ENCODE data around the gene GABRR1. TPM values are rescaled to one million over a fixed set of nuclear protein-coding genes. Genes with fewer than 3 reads are reported as not detected.
"Not testable (repeated sequence)": the region's sequence is repeated elsewhere in the genome, so short reads cannot be mapped to it uniquely, and the experiment has no call there.

GABRR1 gene
- polyA plus RNA-seq (ENCODE audit: insufficient read length in 12 of 12) = 1 to 10 TPM in 6 of 12 donors, under 1 TPM in 4, not detected in 2; 0.44 to 1.6 (median 1.1) TPM
- long read RNA-seq, donor 1 = 0 reads
- long read RNA-seq, donor 2 = 0 reads
- long read RNA-seq, donor 3 = 0 reads
- long read RNA-seq, donor 4 = 0 reads
- long read RNA-seq, donor 5 = 0 reads
- long read RNA-seq, donor 6 = 0 reads
- long read RNA-seq, donor 7 = 0 reads
- long read RNA-seq, donor 8 = 0 reads
- long read RNA-seq, donor 9 = 0 reads
- long read RNA-seq, donor 10 = 0 reads
- long read RNA-seq, donor 11 = 0 reads

- no peak for DNase-seq
Measured at GRCh38 chr6:89217299-89217910, at the start of gene GABRR1. TSS of gene GABRR1 (minus strand) at chr6:89217358. CDS start at chr6:89217322, 36 bp downstream.

- DNase-seq = no peak
Measured at GRCh38 chr6:89264296-89264695, 47.1 kb upstream of the GABRR1 start.

GRCh38 chr6:89260832-89261231 is 43.7 kb upstream of the GABRR1 start:
- no peak for DNase-seq

- DNase-seq = no peak
Measured at GRCh38 chr6:89260310-89260709, 43.2 kb upstream of the GABRR1 start.

GRCh38 chr6:89258912-89259311 is 41.8 kb upstream of the GABRR1 start:
- DNase-seq = no peak

DNA sequence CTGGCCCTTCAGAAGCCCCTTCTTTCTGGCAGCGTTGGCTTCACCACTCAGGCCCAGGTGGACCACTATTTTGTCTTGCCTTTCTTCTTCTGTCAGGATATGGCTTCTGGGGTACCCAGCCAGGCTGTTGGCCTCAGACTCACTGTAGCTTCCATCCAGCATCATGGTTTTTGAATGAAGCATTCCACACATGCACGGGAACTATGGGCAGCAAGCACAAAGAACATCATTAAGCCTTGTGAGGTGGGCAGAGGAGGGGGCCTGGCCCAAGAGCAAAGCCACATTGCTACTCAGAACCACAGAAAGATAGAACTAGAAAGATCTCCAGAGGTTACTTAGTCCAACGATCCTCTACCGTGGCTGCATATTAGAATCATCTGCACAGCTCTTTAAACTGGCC is 40.6 kb upstream of the GABRR1 start:
- no peak for DNase-seq

DNA sequence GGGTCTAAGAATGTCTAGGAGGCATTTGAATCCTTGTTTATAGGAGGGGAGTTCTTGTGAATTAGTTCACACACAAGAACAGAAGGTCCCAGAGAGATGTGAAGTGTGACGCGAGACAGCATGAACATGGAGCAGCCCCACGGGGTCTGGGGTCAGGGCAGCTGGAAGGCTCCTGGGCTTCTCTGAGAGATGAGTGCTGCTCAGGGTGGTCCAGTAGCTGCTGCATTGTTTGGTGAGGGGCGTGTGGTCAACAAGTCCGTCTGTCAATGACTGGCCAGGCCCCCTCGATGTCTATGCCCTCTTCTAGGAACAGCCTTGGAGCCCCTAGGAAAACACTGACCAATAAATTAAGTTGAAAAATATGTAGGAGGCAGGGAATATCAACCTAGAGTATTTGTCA is 40.2 kb upstream of the GABRR1 start:
- no peak for DNase-seq

- DNase-seq = no peak
Measured at GRCh38 chr6:89255417-89255816, 38.3 kb upstream of the GABRR1 start.

DNA sequence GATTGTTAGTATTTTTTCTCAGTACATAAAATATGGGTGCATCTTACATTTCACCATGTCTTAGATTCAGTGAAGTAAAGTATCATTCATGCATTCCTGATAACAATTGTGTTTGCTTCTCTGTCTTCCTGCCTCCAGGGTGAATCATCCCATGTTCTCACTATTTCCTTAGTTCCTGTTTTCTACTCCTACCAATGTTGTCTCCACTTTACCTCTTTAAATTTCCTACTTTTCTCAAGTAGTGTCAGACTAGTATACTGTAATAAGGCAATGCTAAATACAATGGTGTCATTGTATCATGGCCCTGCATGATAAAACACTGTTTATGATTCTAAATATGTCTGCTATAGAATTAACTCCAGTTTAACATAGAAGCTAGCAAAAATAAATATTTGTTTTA is 37.4 kb upstream of the GABRR1 start:
- DNase-seq = no peak

DNA sequence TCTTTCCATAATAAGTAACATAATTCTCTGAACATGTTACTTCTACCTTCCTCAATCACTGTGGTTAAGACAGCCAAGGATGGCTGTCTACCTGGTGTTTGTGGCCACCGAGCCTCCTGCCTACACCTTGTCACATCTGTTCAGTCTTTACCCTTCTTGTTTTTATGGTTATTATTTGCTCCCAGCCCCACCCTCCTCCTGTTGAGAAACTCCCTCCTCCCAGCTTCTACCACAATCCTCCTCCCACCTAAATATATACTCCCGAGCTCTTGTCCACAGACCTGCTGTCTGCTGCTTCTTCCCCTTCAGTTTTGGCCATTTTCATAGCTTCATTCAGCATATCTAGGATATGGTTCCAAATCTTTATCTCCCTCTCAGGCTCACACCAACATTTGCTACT is 35.7 kb upstream of the GABRR1 start:
- DNase-seq = no peak

- no peak for DNase-seq
Measured at GRCh38 chr6:89251976-89252375, 34.8 kb upstream of the GABRR1 start.

GRCh38 chr6:89251170-89251569 is 34.0 kb upstream of the GABRR1 start:
- DNase-seq = no peak

- DNase-seq = no peak
Measured at GRCh38 chr6:89250239-89250638, 33.1 kb upstream of the GABRR1 start.

GRCh38 chr6:89244241-89244985 is 27.3 kb upstream of the GABRR1 start:
- DNase-seq = no peak

GRCh38 chr6:89243331-89243629 is 26.1 kb upstream of the GABRR1 start:
- DNase-seq = no peak

GRCh38 chr6:89242574-89243330 is 25.6 kb upstream of the GABRR1 start:
- peak; percentile 61 for DNase-seq

GRCh38 chr6:89239338-89239737 is 22.2 kb upstream of the GABRR1 start:
- no peak for DNase-seq

GRCh38 chr6:89237158-89237557 is 20.0 kb upstream of the GABRR1 start:
- no peak for DNase-seq

DNA sequence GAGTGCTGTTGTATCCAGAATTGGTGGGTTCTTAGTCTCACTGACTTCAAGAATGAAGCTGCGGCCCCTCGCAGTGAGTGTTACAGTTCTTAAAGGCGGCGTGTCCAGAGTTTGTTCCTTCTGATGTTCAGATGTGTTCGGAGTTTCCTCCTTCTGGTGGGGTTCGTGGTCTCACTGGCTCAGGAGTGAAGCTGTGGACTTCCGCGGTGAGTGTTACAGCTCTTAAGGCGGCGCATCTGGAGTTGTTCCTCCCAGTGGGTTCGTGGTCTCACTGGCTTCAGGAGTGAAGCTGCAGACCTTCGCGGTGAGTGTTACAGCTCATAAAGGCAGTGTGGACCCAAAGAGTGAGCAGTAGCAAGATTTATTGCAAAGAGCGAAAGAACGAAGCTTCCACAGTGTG is 16.4 kb upstream of the GABRR1 start:
- DNase-seq = not testable (repeated sequence)

GRCh38 chr6:89222712-89223039 is 5.5 kb upstream of the GABRR1 start:
- no peak for DNase-seq

DNA sequence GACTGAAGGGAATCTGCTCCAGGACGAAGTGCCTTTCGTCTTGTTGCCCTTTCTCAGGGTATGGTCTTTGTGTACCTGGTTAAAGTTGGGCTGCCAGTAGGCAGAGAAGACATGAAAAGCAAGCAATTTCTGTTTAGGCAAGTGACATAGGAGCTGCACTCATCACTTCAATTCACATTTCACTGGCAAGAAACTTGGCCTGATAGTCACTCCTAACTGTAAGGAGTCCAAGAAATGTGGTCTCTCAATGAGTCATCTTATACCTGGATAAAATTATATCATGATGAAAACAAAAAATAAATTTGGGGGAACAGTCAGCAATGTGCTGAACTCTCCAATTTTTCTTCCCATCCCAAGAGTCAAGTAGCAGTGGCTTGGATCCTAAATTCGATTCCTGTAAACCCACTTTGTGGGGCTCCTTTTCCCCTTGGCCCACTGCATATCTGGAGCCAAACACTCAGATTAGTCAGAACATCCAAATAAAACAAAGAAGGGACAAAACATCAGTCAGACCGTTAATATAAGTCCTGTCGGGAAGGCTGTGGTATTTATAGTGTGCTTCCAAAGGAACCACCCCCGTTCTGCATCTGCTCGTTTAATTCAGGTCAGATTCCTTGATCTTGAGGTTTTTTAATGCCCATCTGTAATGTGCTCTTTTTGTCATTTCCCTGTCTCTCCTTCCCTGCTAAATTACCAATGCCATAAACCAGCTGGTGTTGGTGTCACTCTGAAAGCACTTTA is 5.0 kb upstream of the GABRR1 start:
- no peak for DNase-seq

- DNase-seq = no peak
Measured at GRCh38 chr6:89221129-89221528, 4.0 kb upstream of the GABRR1 start.

Data from muscle of arm (tissue), 14 donors.